ENCODE results near the gene RCN1. TPM values are rescaled to one million over a fixed set of nuclear protein-coding genes. Genes with fewer than 3 reads are reported as not detected.

The RCN1 gene
- total RNA-seq, 2 experiments from 2014 or later: 24.8 to 29.6 TPM

DNA sequence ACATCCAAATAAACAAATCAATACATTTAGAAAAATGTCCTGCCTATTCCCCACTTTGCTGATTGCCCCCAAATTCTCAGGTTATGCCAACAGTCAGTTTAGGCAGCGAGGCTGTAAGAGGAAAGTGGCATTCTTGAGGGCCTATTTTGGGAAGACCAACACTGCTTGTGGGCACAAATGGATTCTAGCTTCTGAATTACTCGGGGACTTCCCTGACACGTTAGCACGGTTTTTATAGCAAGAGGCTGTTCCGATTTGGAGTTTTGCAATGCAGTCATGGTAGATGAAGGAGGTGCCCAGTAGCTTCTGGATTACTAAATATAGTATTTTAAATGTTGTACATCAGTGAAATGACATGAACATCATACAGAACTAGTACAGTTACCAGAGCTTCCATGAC lies 13.1 kb downstream of the RCN1 start:
- Mint-ChIP-seq H3K27ac (no peak overlapping the region), H3K4me1 (ENCODE audit: low read depth) (peaks cover 4% of the 10 kb centered on the region), H3K27me3 (ENCODE audit: low read depth) (no peaks in the 10 kb centered on the region), H3K4me3 (no peak overlapping the region), H3K9me3 (no peaks in the 10 kb centered on the region), H3K36me3 (ENCODE audit: low read depth) (peaks cover 38% of the 10 kb centered on the region)
- CTCF ChIA-PET: no interaction called here
- intact Hi-C loops (cut with micrococcal nuclease): no loop called here
- no peak for DNase-seq

DNA sequence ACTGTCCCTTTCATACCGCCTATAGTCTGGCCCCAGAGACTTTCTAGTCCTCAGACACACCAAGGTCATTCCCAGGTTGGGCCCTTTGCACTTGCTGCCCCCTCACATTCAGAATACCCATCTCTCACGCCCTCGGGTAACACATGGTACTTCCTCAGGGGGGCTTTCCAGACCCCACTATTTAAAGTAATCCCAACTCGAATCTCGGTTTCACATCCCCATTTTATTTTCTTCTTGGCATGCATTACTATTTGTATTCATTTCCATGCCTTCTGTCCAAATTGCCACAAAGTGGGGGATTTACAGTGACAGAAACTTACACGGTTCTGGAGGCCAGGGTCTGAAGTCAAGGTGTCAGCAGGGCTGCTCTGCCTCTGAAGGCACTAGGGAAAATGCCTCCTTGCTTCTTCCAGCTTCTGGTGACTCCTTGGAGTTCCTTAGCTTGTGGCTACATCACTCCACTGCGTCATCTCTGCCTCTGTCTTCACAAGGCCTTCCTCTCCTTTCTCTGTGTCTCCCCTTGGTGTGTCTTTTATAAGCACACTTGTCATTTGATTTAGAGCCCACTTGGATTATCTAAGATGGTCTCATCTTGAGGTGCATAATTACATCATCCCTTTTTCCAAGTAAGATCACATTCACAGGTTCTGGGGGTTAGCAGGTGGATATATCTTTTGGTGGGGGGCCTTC lies 15.1 kb downstream of the RCN1 start:
- intact Hi-C loops (cut with micrococcal nuclease): no loop called here
- Mint-ChIP-seq H3K4me1 (ENCODE audit: low read depth) (peaks cover 4% of the 10 kb centered on the region), H3K36me3 (ENCODE audit: low read depth) (peaks cover 22% of the 10 kb centered on the region), H3K9me3 (no peaks in the 10 kb centered on the region), H3K27me3 (ENCODE audit: low read depth) (no peaks in the 10 kb centered on the region), H3K4me3 (no peak overlapping the region), H3K27ac (no peak overlapping the region)
- no peak for DNase-seq
- CTCF ChIA-PET: interaction anchor here (2.1 kb wide), 1 partner anchor 70 kb away, joined by 7 read pairs; no protein-coding TSS in a partner anchor

DNA sequence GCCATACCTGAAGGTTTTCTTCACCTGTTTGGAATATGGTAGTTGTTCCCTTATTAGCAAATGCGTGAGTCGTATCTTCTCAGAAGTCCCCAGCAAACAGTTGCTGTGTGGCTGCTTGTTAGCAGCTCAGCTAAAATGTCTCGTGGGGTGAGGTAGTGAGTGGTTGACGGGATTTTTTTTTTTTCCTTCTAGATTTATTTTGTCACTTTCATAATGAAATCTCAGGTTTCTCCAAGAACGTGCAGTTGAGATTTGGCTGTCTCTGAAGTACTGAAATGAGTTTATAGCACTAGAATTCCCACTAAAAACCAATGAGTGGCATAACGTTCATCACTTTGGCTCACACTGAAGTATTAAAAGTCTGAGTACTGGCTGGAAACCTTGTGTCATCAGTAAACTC lies 16.8 kb downstream of the RCN1 start:
- CTCF ChIA-PET: interaction anchor here (2.1 kb wide), 1 partner anchor 68 kb away, joined by 7 read pairs; no protein-coding TSS in a partner anchor

DNA sequence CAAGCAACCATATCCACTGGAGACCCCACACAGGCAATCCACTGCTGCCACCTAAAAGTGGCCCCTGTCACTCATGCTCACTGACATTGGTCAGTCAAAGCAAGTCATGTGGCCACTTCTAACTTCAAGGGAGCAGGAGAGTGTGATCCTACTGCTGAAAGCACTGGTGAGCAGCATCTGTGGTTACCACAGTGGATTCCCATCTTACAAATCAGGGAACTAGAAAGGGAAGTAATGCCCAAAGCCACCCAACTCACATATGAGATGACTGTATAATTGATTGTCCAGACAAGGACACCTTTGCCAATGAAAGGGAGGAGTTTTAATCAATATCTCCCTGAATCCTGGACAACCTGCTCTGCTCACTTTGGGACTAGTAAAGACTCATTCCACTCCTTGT lies 17.7 kb downstream of the RCN1 start:
- H3K4me1 Mint-ChIP-seq (ENCODE audit: low read depth): peaks cover 4% of the 10 kb centered on the region
- H3K27me3 Mint-ChIP-seq (ENCODE audit: low read depth): peaks cover 1% of the 10 kb centered on the region
- DNase-seq: no peak
- no peak overlapping the region for H3K4me3 Mint-ChIP-seq
- H3K9me3 Mint-ChIP-seq: no peaks in the 10 kb centered on the region
- intact Hi-C loops (cut with micrococcal nuclease): no loop called here
- CTCF ChIA-PET: no interaction called here
- H3K27ac Mint-ChIP-seq: no peak overlapping the region
- peaks cover 7% of the 10 kb centered on the region for H3K36me3 Mint-ChIP-seq (ENCODE audit: low read depth)

More for the DNA sequence above, 16.8 kb downstream of the RCN1 start:
- H3K36me3 Mint-ChIP-seq (ENCODE audit: low read depth): peaks cover 16% of the 10 kb centered on the region
- H3K27me3 Mint-ChIP-seq (ENCODE audit: low read depth): no peaks in the 10 kb centered on the region
- DNase-seq: no peak
- H3K4me3 Mint-ChIP-seq: no peak overlapping the region
- H3K4me1 Mint-ChIP-seq (ENCODE audit: low read depth): peaks cover 4% of the 10 kb centered on the region
- no peak overlapping the region for H3K27ac Mint-ChIP-seq
- intact Hi-C loops (cut with micrococcal nuclease): no loop called here
- H3K9me3 Mint-ChIP-seq: no peaks in the 10 kb centered on the region

DNA sequence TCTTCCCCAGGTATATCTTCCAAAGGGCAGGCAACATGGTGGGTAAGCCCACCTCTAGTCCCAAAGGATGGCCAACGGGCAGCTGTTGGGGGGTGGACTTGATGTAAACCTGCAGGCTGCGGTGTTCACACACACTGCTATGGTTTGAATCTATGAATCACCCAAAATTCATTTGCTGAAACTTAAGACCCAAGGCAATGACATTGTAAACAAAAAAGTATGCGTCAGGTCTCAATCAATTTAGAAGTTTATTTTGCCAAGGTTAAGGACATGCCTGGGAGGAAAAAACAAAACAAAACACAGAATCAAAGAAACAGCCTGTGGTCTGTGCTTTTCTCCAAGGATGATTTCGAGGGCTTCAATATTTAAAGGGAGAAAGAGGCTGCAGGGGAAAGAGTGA lies 18.3 kb downstream of the RCN1 start:
- H3K27ac Mint-ChIP-seq: no peak overlapping the region
- CTCF ChIA-PET: no interaction called here
- intact Hi-C loops (cut with micrococcal nuclease): no loop called here
- no peak overlapping the region for H3K4me3 Mint-ChIP-seq
- no peak for DNase-seq
- H3K9me3 Mint-ChIP-seq: no peaks in the 10 kb centered on the region
- H3K27me3 Mint-ChIP-seq (ENCODE audit: low read depth): peaks cover 3% of the 10 kb centered on the region
- peaks cover 4% of the 10 kb centered on the region for H3K4me1 Mint-ChIP-seq (ENCODE audit: low read depth)
- H3K36me3 Mint-ChIP-seq (ENCODE audit: low read depth): peaks cover 5% of the 10 kb centered on the region

DNA sequence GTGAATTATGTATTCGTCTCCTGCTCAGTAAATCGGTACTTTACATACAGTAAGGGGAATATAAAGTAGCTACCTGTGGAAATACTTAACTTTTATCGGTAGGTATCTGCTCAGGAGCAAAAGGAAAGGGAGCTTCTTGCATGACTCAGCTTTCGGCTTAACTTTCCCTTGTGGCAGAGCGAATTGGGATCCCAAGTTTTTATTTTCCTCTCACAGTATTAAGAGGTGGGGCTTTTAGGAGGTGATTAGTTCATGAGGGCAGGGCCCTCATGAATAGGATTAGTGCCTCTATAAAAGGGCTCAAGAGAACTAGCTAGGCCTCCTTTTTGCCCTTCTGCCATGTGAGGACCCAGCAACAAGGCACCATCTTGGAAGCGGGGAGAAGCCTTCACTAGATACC lies 18.7 kb downstream of the RCN1 start:
- no peak overlapping the region for H3K27ac Mint-ChIP-seq
- H3K27me3 Mint-ChIP-seq (ENCODE audit: low read depth): peaks cover 3% of the 10 kb centered on the region
- CTCF ChIA-PET: no interaction called here
- DNase-seq: no peak
- H3K9me3 Mint-ChIP-seq: no peaks in the 10 kb centered on the region
- peaks cover 4% of the 10 kb centered on the region for H3K4me1 Mint-ChIP-seq (ENCODE audit: low read depth)
- H3K36me3 Mint-ChIP-seq (ENCODE audit: low read depth): peaks cover 4% of the 10 kb centered on the region
- intact Hi-C loops (cut with micrococcal nuclease): no loop called here
- H3K4me3 Mint-ChIP-seq: no peak overlapping the region

DNA sequence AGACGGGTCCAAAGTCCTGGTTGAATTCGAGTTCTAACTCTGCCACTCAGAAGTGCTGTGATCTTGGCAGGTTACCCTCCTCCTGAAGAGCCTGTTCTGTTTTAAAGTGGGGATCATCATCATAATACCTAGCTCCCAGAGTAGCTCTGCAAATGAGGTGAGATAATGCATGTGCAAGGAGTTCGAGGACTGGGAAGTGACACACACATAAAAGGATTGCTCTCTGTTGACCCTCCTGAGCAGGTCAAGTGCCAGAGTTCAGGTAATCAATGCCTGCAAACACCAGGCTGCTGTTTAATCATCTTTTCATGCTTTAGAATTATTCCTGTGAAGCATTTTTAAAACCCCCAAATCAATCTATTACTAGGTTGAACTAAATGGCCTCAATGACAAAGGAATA lies 19.9 kb downstream of the RCN1 start:
- peaks cover 2% of the 10 kb centered on the region for H3K36me3 Mint-ChIP-seq (ENCODE audit: low read depth)
- H3K27ac Mint-ChIP-seq: no peak overlapping the region
- H3K9me3 Mint-ChIP-seq: no peaks in the 10 kb centered on the region
- intact Hi-C loops (cut with micrococcal nuclease): no loop called here
- H3K4me3 Mint-ChIP-seq: no peak overlapping the region
- H3K4me1 Mint-ChIP-seq (ENCODE audit: low read depth): peaks cover 4% of the 10 kb centered on the region
- CTCF ChIA-PET: no interaction called here
- no peak for DNase-seq
- H3K27me3 Mint-ChIP-seq (ENCODE audit: low read depth): peaks cover 3% of the 10 kb centered on the region

DNA sequence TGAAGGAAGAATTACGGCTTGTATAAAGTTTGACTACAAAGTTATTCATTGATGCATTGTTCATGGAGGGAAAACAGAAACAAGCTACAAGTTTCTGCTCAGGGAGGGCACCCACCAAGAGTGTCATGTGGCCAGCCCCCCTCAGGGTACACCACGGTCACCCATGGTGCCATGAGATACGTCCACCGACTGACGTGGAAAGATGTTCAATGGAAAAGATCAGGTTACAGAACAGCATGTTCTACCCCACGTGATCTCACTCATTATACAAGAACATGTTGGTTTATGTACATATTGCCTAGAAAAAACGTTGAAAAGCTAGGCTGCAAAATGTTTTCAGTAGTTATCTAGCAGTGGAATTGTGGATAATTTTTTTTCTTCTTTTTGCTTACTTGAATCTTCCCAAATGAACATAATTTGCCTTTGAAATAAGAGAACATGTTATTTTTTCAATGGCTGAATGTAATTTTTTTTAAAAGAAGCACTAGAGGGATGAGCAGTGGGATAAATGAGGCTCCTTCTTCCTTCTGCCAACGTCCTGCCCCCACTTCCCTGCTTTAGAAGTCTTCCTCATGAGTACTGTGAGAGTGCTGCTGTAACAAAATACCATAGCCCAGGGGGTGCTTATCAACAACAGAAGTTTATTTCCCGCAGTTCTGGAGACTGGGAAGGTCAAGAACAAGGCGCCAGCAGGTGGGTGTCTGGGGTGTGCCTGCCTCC lies 22.5 kb downstream of the RCN1 start:
- no peaks in the 10 kb centered on the region for H3K4me1 Mint-ChIP-seq (ENCODE audit: low read depth)
- intact Hi-C loops (cut with micrococcal nuclease): no loop called here
- no peaks in the 10 kb centered on the region for H3K9me3 Mint-ChIP-seq
- H3K4me3 Mint-ChIP-seq: no peak overlapping the region
- no peaks in the 10 kb centered on the region for H3K36me3 Mint-ChIP-seq (ENCODE audit: low read depth)
- H3K27me3 Mint-ChIP-seq (ENCODE audit: low read depth): peaks cover 5% of the 10 kb centered on the region
- H3K27ac Mint-ChIP-seq: no peak overlapping the region
- CTCF ChIA-PET: interaction anchor here (1.5 kb wide), 1 partner anchor 13 kb away, joined by 4 read pairs; no protein-coding TSS in a partner anchor
- DNase-seq: no peak

DNA sequence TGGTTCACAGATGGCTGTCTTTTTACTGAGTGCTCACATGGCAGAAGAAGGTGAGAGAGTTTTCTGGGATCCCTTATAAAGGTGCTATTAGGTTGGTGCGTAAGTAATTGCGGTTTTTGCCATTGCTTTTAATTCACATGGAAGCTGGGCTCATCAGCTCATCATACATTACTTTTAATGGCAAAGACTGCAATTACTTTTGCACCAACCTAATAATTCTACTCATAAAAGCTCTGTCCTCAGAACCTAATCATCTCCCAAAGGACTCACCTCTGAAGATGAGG lies 23.0 kb downstream of the RCN1 start:
- CTCF ChIA-PET: no interaction called here
- intact Hi-C loops (cut with micrococcal nuclease): no loop called here
- DNase-seq: no peak
- Mint-ChIP-seq H3K36me3 (ENCODE audit: low read depth) (no peaks in the 10 kb centered on the region), H3K4me1 (ENCODE audit: low read depth) (no peaks in the 10 kb centered on the region), H3K4me3 (no peak overlapping the region), H3K27me3 (ENCODE audit: low read depth) (peaks cover 5% of the 10 kb centered on the region), H3K27ac (no peak overlapping the region), H3K9me3 (no peaks in the 10 kb centered on the region)

DNA sequence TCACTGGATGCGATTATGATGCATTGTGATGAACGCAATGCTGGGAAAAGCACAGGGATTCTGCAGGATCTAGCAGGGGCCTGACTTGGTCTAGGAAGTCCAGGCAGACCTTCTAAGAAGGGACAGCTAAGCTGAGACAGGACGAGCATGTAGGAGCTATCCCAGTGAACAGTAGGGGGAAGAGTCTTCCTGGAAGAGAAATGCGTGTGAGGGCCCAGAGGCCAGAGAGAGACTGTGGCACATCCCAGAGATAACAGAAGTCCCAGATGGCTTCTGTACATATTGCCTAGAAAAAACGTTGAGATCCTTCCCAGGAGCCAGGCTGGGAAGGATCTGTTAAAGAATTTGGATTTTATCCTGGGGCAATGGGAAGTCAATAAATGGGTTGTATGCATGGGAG lies 24.6 kb downstream of the RCN1 start:
- DNase-seq: no peak
- Mint-ChIP-seq H3K27ac (no peak overlapping the region), H3K27me3 (ENCODE audit: low read depth) (peaks cover 7% of the 10 kb centered on the region), H3K4me3 (no peak overlapping the region), H3K9me3 (no peaks in the 10 kb centered on the region), H3K4me1 (ENCODE audit: low read depth) (no peaks in the 10 kb centered on the region), H3K36me3 (ENCODE audit: low read depth) (no peaks in the 10 kb centered on the region)
- CTCF ChIA-PET: interaction anchor here (1.3 kb wide), 1 partner anchor 26 kb away, joined by 4 read pairs; no protein-coding TSS in a partner anchor
- intact Hi-C loops (cut with micrococcal nuclease): no loop called here

DNA sequence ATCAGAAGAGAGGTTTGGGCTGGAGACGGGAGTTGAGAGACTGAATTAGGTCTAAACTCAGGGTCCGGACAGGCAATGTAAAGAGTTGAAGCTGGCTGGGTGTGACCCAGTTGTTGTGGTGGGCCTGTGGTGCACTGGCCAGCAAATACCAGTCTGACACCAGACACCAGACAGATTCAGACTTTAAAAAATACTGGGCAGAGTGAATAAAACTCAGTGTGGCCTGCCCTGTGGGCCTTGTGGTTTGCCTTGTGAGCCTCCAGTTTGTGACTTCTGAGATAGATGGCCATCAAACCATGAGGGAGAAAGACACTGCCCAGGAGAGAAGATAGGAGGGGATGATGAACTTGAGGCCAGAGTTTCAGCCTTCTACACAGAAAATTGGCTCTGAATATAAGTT lies 25.8 kb downstream of the RCN1 start:
- Mint-ChIP-seq H3K27ac (no peak overlapping the region), H3K4me3 (no peak overlapping the region), H3K36me3 (ENCODE audit: low read depth) (no peaks in the 10 kb centered on the region), H3K27me3 (ENCODE audit: low read depth) (peaks cover 13% of the 10 kb centered on the region), H3K4me1 (ENCODE audit: low read depth) (peaks cover 4% of the 10 kb centered on the region), H3K9me3 (no peaks in the 10 kb centered on the region)
- DNase-seq: no peak
- CTCF ChIA-PET: no interaction called here
- intact Hi-C loops (cut with micrococcal nuclease): no loop called here

DNA sequence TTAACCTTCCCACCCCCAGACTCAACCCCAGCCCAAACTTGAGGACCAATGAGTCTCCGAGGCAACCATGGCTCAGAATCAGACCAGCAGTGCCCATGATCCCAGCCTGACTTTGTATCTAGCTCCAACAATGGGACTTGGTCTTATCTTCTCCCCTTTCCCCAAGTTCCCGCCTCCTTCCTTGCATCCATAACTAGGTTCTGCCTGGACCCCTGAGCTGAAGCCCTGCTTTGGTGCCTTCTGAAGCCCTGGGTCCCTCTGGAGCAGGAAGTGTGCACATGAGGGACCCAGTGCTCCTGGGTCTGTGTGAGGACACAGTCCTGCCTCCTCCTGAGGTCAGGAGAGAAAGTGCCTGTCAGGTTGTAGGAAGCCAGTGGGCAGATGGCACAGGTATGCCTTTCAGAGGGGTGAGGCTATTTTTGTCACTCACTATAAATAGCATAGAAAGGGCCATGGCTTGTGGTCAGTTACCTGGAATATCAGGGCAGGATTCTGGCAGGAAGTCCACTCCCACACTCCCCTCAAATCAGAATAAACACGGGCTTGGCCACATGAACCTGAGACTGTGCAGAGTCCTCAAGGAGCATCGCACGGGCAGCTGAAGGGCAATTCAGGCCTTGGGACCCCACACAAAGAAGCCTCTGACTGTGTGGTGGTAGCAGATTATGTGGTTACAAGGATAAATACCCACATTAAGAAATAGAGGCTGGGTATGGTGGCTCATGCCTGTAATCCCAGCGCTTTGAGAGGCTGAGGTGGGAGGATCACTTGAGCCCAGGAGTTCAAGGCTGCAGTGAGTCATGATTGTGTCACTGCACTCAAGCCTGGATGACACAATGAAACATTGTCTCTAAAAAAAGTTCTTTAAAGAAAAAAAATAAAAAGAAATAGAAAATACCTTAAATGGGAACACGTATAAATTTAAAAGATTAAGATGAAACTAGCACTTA lies 27.4 kb downstream of the RCN1 start:
- DNase-seq: no peak

More for the DNA sequence above, 27.4 kb downstream of the RCN1 start:
- Mint-ChIP-seq H3K4me3 (no peak overlapping the region), H3K27me3 (ENCODE audit: low read depth) (peaks cover 20% of the 10 kb centered on the region), H3K27ac (no peak overlapping the region), H3K9me3 (no peaks in the 10 kb centered on the region), H3K36me3 (ENCODE audit: low read depth) (no peaks in the 10 kb centered on the region), H3K4me1 (ENCODE audit: low read depth) (peaks cover 4% of the 10 kb centered on the region)
- CTCF ChIA-PET: no interaction called here
- intact Hi-C loops (cut with micrococcal nuclease): no loop called here

Measured in activated naive CD4-positive, alpha-beta T cell treated with anti-CD3 and anti-CD28 coated beads for 36 hours (primary cell).